Left colon (tissue), 2 donors: ENCODE data around the gene SUSD4. TPM values are rescaled to one million over a fixed set of nuclear protein-coding genes. Genes with fewer than 3 reads are reported as not detected.

Source experiments
- ATAC-seq: fragments of 200-7000 bp; cut with Tn5 transposase; one replicate; pipeline ENCODE4 v1.9.1; 2020; ENCODE audit warnings: mild to moderate bottlenecking, moderate library complexity
- DNase-seq, 2 donors: peaks; one replicate each; pipeline ENCODE4 v3.0.0-alpha.2; 2020
- intact Hi-C, 2 donors: fragments of 100-400 bp; cut with DNase I in 1 of 2; cut with micrococcal nuclease in 1 of 2; formaldehyde crosslinking; loops; one replicate each; pipeline versions ENCODE4 v1.11.2 to v1.14.0; 2022; cut with DNase I, micrococcal nuclease
- total RNA-seq, 2 donors: library from RNA; stranded (reverse); fragmentation: NEBNext Ultra II Directional; extraction: Animal tissue kit (Norgen Biotek cat#: 25700); gene quantifications; one replicate each; pipeline ENCODE4 v1.2.1, GENCODE V29; 2021
- donor health status: DM: no; HTN: no; CAD: no.
- donor health status: DM: yes; HTN: yes; CAD: no.

Gene SUSD4
- total RNA-seq, 2 donors from 2014 or later: 0.15 to 0.28 TPM

DNA sequence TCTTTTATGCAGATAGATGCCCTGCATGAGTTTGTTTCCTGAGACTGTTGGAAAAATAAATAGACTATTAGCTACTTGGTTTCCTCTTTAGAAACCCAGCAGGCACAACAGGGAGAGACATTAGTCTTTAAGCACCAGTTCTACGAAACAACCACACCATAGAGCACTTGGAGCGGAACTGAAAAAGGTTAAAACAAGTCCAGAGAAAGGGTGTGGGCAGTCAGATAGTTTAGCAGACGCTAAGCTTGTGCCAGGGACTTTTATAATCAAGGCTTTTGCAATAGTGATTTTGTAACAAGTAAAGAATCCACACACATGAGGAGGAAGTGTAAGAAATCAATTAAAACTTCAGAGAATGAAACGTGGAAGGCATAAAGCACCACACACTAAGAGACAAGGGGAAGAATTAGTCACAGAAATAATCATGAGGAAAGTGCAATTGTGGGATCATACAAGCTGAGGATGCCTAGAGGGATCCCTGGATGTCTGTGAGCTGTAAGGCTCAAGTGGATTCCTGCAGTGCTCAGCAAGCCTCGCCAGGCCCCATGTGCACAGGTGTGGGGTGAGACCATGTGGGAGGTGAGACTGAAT lies 183.2 kb downstream of the SUSD4 start:
- DNase-seq (no peak), ATAC-seq (no peak)
- intact Hi-C loops: no loop called here

DNA sequence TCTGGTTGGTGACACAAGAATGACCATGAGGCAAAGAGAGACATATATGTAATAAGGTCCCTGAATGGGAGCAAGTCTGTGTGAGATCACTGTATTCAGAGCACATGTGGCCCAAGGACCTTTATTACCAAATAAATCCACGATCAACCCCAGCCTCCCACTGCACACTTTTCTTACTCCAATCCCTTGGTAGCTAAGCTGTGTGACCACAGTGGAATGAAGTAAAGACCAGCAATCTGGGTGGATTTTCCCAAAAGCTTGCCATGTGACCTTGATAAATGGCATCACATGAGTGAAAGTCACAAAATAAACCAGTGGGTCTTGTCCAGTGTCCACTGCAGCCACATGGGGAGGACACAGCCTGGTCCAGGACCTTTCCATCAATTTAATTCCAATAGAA lies 184.2 kb downstream of the SUSD4 start:
- intact Hi-C loops: no loop called here
- ATAC-seq: no peak
- no peak for DNase-seq

DNA sequence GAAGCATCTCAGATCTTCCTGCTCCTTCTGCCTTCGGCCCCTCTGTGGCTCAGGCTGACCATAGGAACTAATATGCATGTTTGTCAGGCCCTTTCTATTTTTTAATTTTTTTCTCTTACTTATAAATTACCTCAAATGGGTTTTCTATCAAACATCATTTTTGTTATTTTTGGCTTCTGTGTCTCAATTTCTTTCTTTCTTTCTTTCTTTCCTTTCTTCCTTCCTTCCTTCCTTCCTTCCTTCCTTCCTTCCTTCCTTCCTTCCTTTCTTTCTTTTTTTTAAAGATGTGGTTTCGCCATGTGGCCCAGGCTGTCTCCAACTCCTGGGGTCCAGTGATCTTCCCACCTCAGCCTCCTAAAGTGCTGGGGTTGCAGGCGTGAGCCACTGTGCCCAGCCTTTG lies 184.7 kb downstream of the SUSD4 start:
- no peak for DNase-seq
- intact Hi-C loops: no loop called here

DNA sequence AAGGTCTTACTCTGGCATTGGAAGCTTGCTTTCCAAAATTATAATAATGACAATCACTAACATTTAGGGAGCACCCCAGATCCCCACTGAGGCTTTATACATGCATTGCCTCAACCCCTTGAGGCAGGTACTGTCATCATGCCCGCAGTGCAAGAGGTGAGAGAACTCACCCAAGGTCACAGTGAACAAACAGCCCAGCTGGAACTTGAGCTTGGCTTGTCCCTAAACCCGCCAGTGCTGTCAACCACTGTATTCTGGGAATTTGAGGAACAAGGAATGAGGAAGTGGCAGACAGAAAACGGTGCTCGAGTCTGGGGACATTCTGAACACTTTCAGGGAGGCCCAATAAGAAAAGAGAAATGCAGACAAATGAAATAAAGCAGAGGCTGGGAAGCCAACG lies 186.3 kb downstream of the SUSD4 start:
- intact Hi-C loops: no loop called here
- DNase-seq (peak in 1 of 2 donors; percentile 35), ATAC-seq (peak; percentile 37)

More for the DNA sequence above, 184.7 kb downstream of the SUSD4 start:
- ATAC-seq: no peak

DNA sequence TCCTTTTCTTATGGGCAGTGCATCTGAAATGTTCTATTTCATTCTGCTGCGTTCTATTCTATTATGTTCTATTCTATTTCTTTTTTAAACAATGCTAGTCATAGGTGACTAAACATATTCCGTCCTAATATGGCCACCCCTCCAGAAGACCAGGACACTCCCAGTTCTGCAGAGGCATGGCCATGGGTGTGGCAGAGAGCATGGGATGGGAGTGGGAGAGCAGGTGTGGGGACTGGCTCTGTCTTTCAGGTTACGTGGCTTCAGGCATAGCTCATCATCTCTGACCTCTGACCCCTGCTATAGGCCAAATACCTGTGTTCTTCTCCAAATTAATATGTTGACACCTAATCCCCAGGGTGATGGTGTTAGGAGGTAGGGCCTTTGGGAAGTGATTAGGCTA lies 187.5 kb downstream of the SUSD4 start:
- no peak for DNase-seq

DNA sequence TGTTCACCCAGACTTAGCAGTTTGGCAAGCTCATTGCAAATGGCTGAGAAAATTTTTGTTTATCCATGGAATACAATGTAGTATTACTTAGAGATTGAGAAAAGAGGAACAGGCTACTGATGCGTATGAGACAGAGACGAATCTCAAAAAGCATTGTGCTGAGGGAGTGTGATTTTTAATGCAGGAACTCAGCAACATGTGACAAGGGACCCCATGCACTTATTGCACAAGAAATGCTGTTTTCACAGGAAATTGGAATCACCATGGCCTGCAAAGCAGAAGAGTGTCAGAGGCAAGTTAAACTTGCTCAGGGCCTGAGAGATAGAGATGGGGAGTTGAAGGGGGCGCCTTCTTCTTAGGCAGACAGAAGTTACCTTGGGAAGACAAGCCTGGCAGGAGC lies 188.3 kb downstream of the SUSD4 start:
- intact Hi-C loops: no loop called here
- DNase-seq: no peak
- ATAC-seq: no peak

More for the DNA sequence above, 187.5 kb downstream of the SUSD4 start:
- intact Hi-C loops: no loop called here
- ATAC-seq: no peak

DNA sequence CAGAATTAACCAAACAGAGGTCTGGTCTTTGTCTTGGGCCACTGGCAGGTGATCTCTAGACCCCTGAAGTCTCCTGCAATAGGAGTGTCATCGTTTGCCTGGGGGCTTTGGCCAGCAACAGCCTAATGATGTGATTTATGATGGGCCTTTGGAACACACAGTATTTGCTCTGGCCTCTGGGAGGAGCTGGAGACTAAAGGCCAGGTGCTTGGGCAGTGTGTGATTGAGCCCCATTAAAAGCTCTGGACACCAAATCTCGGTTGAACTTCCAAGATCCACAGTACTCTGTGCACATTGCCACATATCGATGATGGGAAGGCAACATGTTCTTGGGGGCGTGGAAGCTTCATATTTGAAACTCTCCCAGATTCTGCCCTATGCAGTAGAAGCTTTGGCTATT lies 188.9 kb downstream of the SUSD4 start:
- no peak for ATAC-seq
- DNase-seq: no peak

More for the DNA sequence above, 188.9 kb downstream of the SUSD4 start:
- intact Hi-C loops: no loop called here

Other genes with a start within 250 kb of the SUSD4 start
- 1 to 10 TPM; 1.3 to 3.5 TPM for gene TLR5, start 220.9 kb downstream of the SUSD4 start, total RNA-seq
- not detected for gene CCDC185, start 29.2 kb upstream of the SUSD4 start, total RNA-seq